Astrocyte of the cerebellum (primary cell): ENCODE data around the gene PURB.

Experiments used
- DNase-seq: peaks from one replicate; pipeline ENCODE4 v3.0.0-alpha.2; 2011; ENCODE audit warnings: low read depth
- H3K4me3 ChIP-seq: 2 replicates; pipeline ENCODE4 v1.5.1; 2011; ENCODE audit warnings: mild to moderate bottlenecking, low read depth, low read length, moderate library complexity
- CTCF ChIP-seq: IDR thresholded peaks from 2 replicates; pipeline ENCODE4 v1.5.1; 2012; ENCODE audit warnings: low read length, low read depth, moderate library complexity, mild to moderate bottlenecking; ENCODE audit errors: missing control alignments
- in situ Hi-C: cut with HindIII; loops from 2 replicates; pipeline ENCODE4 v1.10.0; 2017; ENCODE audit warnings: low sequenced_read_pairs

The PURB gene

GRCh38 chr7:44883961-44884620, 1.2 kb downstream of the PURB start:
- in situ Hi-C loops = no loop called here
- H3K4me3 ChIP-seq = peak overlapping the region; percentile 60
- TF ChIP-seq CTCF = no peak
- no peak for DNase-seq

- TF ChIP-seq CTCF = no peak
- no peak for DNase-seq
- H3K4me3 ChIP-seq = peak overlapping the region; percentile 60
- in situ Hi-C loops = no loop called here
These were observed 2.4 kb downstream of the PURB start for GRCh38 chr7:44882899-44883298.

GRCh38 chr7:44881610-44882009, 3.7 kb downstream of the PURB start:
- DNase-seq = peak; percentile 75
- peak overlapping the region; percentile 60 for H3K4me3 ChIP-seq
- in situ Hi-C loops = no loop called here

GRCh38 chr7:44881066-44881600, 4.2 kb downstream of the PURB start:
- H3K4me3 ChIP-seq = peak overlapping the region; percentile 60
- in situ Hi-C loops = no loop called here
- TF ChIP-seq CTCF = no peak
- DNase-seq = no peak

More at GRCh38 chr7:44881610-44882009, 3.7 kb downstream of the PURB start:
- TF ChIP-seq CTCF = no peak

- in situ Hi-C loops = no loop called here
- TF ChIP-seq CTCF = no peak
- H3K4me3 ChIP-seq = peak overlapping the region; percentile 60
- DNase-seq = no peak
These were observed 4.9 kb downstream of the PURB start for GRCh38 chr7:44880317-44881018.

GRCh38 chr7:44876393-44876792, 8.9 kb downstream of the PURB start:
- TF ChIP-seq CTCF = no peak
- in situ Hi-C loops = no loop called here
- no peak for DNase-seq
- H3K4me3 ChIP-seq = no peak overlapping the region
